ENCODE results near the gene CIZ1. TPM values are rescaled to one million over a fixed set of nuclear protein-coding genes. Genes with fewer than 3 reads are reported as not detected.

CIZ1 gene
- total RNA-seq, 2 experiments from 2014 or later = 140 to 153 TPM

DNA sequence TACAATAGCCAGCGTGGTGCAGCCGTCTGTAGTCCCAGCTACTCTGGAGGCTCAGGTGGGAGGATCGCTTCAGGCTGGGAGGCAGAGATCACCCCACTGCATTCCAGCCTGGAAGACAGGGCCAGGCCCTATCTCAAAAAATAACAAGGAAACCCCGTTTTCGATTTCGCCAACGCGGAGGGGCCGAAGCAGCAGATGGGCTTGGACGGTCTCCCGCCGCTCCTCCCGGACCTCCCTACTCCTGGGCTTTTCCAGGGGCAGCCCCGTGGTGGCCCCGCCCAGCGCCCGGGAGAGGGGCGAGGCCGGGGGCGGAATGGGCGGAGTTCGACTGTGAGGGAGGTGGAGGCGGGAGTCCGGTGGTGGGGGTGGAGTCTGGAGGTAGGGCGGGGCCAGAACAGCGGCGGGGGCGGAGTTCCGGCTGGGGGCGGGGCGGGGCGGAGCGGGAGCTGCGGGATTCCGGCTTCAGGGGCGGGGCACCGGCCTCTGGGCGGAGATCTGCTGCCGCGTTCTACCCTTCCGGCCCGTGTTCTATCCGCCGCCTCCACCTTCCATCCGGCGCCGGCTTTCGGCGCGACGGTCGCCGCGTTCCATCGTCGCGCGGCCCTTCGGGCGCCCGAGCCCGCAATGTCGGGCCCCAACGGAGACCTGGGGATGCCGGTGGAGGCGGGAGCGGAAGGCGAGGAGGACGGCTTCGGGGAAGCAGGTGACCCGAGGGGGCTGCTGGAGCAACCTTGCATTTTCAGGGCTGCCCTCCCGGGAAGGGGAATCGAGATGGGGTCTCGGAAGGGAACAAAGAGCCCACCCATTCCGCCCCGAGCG, 31.4 kb downstream of the CIZ1 start, which contains the start of gene BBLN:
TSS of gene BBLN (plus strand) at position 482 of the 819 bp plus-strand sequence. CDS start at position 625, 143 bp downstream.
- H3K4me3 Mint-ChIP-seq = peak within 1 kb of the TSS; percentile 80
- no peaks in the 10 kb centered on the region for H3K27me3 Mint-ChIP-seq
- H3K27ac Mint-ChIP-seq = peak within 1 kb of the TSS; percentile 79
- peaks cover 15% of the 10 kb centered on the region for H3K36me3 Mint-ChIP-seq
- H3K9me3 Mint-ChIP-seq (ENCODE audit: low read depth) = no peaks in the 10 kb centered on the region
- CTCF ChIA-PET = interaction anchor here (1.2 to 3.5 kb wide), 4 partner anchors 11 to 42 kb away, joined by 3 to 24 read pairs (median 6); partner anchors contain the start of gene CIZ1
- H3K4me1 Mint-ChIP-seq = peaks cover 15% of the 10 kb centered on the region
- ATAC-seq (peak; percentile 92), DNase-seq (peak; percentile 95)

- CTCF ChIA-PET = interaction anchor here (1.1 to 3.5 kb wide), 5 partner anchors 11 to 42 kb away, joined by 3 to 24 read pairs (median 4); partner anchors contain the start of gene CIZ1
- Mint-ChIP-seq H3K27me3 (no peaks in the 10 kb centered on the region), H3K27ac (peak overlapping the region; percentile 79), H3K4me3 (peak overlapping the region; percentile 63), H3K36me3 (peaks cover 11% of the 10 kb centered on the region), H3K4me1 (peaks cover 15% of the 10 kb centered on the region), H3K9me3 (ENCODE audit: low read depth) (no peaks in the 10 kb centered on the region)
- DNase-seq = peak; percentile 74
- ATAC-seq = peak; percentile 31
Observed at GRCh38 chr9:128159522-128159783, 31.9 kb downstream of the CIZ1 start.

GRCh38 chr9:128155736-128156500, 35.5 kb downstream of the CIZ1 start:
- no peaks in the 10 kb centered on the region for H3K27me3 Mint-ChIP-seq
- no peak overlapping the region for H3K27ac Mint-ChIP-seq
- no peaks in the 10 kb centered on the region for H3K9me3 Mint-ChIP-seq (ENCODE audit: low read depth)
- peaks cover 10% of the 10 kb centered on the region for H3K4me1 Mint-ChIP-seq
- ATAC-seq (no peak), DNase-seq (no peak)
- H3K36me3 Mint-ChIP-seq = no peaks in the 10 kb centered on the region
- CTCF ChIA-PET = no interaction called here
- no peak overlapping the region for H3K4me3 Mint-ChIP-seq

DNA sequence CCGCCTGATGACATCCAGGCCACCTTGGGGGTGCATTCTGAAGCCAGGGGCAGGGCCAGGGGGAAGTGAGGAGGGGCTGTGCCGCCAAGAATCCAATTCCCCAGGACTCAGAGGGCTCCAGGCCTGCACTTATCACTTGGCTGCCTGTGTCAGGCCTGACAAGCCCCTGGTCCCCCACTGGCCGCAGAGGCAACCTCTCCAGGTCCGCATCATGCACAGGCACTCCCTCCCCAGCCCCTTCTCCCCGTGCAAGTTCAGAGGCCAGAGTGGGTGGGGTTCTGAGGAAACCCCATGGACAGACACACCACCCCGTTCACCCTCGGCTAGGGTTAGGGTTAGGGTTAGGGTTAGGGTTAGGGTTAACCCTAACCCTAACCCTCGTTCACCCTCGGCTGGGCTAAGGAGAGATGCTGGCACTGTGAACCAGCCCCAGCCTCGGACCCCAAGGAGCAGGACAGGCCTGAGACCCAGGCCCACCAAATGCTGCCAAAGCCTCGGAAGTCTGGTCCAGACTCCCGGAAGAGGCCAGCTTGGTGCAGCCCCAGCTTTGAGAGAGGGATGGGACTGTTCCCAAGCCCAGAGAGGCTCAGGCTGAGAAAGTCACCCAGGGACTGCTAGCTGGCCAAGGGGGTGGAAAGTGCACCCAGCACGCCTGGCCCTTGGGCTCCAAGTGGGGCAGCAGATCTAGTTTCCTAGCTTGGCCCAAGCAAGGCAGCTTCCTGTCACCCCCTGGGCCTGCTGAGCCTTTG, 37.3 kb downstream of the CIZ1 start:
- ATAC-seq (no peak), DNase-seq (no peak)
- no peak overlapping the region for H3K4me3 Mint-ChIP-seq
- peaks cover 2% of the 10 kb centered on the region for H3K4me1 Mint-ChIP-seq
- H3K27me3 Mint-ChIP-seq = no peaks in the 10 kb centered on the region
- no peaks in the 10 kb centered on the region for H3K36me3 Mint-ChIP-seq
- no peak overlapping the region for H3K27ac Mint-ChIP-seq
- CTCF ChIA-PET = no interaction called here
- no peaks in the 10 kb centered on the region for H3K9me3 Mint-ChIP-seq (ENCODE audit: low read depth)

DNA sequence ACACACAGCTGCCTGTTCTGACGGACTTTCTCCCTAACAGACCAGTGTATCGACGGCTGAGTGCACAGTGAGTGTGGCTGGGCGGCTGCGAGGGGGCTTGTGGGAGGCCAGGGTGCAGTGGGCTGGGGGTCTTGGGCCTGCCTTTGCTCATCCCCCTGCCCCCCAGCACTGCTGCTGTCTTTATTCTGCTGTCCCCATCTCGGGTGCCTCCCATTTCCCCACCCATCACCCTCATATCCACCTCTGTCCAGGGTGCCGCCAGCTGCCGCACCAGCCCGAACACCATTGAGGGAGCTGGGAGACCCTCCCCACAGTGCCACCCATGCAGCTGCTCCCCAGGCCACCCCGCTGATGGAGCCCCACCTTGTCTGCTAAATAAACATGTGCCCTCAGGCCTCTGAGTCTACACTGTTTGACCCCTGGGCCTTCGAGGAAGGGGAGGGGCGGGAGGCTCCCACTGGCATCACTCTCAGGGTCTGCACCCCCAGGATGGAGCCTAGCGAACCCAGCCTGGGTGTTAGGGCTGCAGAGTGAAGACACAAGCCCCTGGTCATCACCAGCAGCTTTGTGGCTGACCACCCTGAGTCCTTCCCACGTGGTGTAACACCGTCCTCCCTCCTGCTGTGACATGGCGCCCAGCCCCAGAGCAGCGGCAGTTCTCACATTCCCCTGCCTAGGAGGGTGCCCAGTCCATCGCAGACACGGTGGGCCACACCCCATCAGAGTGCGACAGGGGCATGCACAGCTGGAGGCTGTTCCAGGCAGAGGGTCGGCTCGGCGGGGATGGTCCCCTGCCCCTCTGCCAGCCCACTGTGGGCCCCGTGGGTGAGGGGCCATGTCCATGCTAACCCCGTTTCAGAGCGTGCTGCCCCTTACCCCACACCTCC, 38.1 kb downstream of the CIZ1 start:
- Mint-ChIP-seq H3K9me3 (ENCODE audit: low read depth) (no peaks in the 10 kb centered on the region), H3K36me3 (no peaks in the 10 kb centered on the region), H3K27ac (no peak overlapping the region), H3K27me3 (no peaks in the 10 kb centered on the region), H3K4me1 (no peaks in the 10 kb centered on the region), H3K4me3 (no peak overlapping the region)
- CTCF ChIA-PET = no interaction called here
- ATAC-seq (no peak), DNase-seq (no peak)

DNA sequence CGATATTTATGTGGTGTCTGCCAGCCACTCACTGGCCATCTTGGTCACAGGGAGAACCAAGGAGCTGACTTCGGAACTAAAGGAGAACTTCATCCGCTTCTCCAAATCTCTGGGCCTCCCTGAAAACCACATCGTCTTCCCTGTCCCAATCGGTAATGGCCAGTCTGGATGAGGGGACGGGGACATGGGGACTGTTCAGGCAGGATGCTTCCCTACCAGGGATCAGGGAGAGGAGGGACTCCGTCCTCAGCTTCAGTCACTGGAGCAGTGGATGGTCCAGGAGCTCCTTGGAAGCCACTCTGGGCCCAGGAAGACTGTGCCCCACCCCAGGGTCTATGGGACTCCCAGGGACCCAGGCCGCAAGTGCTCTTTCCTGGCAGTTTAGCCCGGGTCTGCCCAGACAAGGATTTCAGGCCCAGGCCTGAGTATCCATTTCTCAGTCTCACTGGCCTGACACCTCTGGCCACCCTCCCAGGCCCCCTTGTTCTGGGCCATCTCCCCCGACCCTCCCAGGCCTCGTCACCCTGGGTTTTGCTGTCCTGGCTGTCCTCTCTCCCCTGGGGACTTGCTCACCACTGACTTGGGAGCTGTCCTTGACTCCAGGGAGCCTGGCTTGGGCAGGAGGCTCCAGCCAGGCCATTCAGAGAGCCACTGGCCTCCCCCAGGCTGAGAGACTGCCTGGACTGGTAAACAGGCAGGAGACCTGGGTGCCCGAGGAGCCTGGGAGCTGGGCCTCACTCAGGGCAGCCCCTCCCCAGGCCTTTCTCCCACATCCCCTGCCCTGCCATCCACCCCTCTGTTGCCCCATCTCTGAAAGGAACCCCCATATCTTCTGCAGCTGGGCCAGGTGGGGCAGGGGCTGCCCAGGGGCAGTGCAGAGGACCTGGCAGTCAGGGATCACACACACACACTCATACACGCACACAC, 39.0 kb downstream of the CIZ1 start:
- CTCF ChIA-PET = no interaction called here

DNA sequence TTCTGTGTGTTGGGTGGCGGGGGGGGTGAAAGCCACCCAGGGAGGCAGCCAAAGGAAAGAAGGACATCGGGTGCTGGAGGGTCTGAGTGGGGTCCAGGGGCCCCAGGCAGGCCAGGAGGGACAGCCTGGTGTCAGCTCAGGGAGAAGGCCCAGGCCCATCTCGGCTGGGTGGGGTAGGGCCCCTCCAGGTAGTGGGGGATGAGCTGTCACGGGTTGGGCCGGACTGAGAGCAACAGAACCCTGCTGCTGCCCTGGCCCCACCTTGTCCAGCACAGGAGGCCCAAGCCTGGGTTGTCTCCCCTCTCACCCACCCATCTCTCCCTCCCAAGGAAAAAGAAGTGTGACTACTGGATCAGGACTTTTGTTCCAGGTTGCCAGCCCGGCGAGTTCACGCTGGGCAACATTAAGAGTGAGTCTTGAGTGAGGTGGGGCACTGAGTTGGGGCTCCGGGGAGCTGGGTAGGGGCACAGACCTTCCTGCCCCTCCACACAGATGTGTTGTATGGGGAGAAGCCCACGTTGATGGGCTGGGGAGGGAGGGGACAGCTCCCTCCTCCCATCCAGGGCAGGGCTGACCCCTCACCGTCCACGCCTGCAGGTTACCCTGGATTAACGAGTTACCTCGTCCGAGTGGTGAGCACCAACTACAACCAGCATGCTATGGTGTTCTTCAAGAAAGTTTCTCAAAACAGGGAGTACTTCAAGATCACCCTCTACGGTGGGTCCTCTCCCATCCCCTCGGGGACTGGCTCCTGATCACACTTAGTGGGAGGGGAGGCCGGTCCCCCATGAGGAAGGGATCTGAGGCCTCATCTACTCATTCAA, 39.9 kb downstream of the CIZ1 start:
- no peaks in the 10 kb centered on the region for H3K4me1 Mint-ChIP-seq
- ATAC-seq (no peak), DNase-seq (no peak)
- H3K27ac Mint-ChIP-seq = no peak overlapping the region
- no peaks in the 10 kb centered on the region for H3K27me3 Mint-ChIP-seq
- no peaks in the 10 kb centered on the region for H3K36me3 Mint-ChIP-seq
- no peak overlapping the region for H3K4me3 Mint-ChIP-seq
- CTCF ChIA-PET = interaction anchor here (1.0 kb wide), 1 partner anchor 10 kb away, joined by 3 read pairs; no protein-coding TSS in a partner anchor
- H3K9me3 Mint-ChIP-seq (ENCODE audit: low read depth) = no peaks in the 10 kb centered on the region

More for the DNA sequence above, 39.0 kb downstream of the CIZ1 start:
- Mint-ChIP-seq H3K9me3 (ENCODE audit: low read depth) (no peaks in the 10 kb centered on the region), H3K4me1 (no peaks in the 10 kb centered on the region), H3K36me3 (no peaks in the 10 kb centered on the region), H3K27me3 (no peaks in the 10 kb centered on the region), H3K4me3 (no peak overlapping the region), H3K27ac (no peak overlapping the region)
- ATAC-seq = no peak
- no peak for DNase-seq

DNA sequence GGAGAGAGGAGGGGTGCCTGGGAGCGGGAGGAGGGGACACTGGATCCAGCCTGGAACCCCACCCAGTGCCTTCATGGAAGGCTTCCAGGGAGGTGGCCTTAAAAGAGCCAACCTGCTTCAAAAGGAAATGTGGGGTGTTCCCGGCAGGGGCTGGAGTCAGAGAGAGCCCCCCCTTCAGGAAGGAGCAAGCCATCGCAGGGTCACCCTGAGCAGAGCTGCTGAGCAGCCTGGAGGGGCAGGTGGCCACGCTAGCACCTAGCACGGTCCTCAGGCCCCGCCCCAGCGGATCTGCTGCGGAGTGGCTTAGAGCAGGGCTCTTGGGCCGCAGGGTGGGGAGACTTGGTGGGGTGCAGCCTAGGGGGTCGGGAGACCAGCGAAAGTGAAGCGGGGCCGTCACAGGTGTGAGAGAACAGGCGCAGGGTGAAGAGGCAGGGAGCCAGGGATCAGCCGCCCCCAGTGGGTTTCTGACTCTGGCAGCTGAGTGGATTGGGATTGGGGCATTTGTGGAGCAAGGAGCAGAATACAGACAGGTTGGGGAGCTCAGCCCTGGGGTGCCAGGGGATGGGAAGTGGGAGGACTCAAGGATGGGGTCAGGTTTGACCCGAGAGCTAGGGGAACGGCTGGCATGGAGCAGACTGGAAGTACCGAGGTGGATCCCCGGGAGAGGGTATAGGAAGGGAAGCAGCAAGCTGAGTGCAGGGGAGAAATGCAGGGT, 40.6 kb downstream of the CIZ1 start:
- ATAC-seq = no peak
- CTCF ChIA-PET = interaction anchor here (1.0 kb wide), 1 partner anchor 11 kb away, joined by 3 read pairs; no protein-coding TSS in a partner anchor
- Mint-ChIP-seq H3K9me3 (ENCODE audit: low read depth) (no peaks in the 10 kb centered on the region), H3K27me3 (no peaks in the 10 kb centered on the region), H3K27ac (no peak overlapping the region), H3K4me1 (no peaks in the 10 kb centered on the region), H3K36me3 (no peaks in the 10 kb centered on the region), H3K4me3 (no peak overlapping the region)
- no peak for DNase-seq

- CTCF ChIA-PET = no interaction called here
- Mint-ChIP-seq H3K4me1 (no peaks in the 10 kb centered on the region), H3K27ac (no peak overlapping the region), H3K9me3 (ENCODE audit: low read depth) (no peaks in the 10 kb centered on the region), H3K4me3 (no peak overlapping the region), H3K27me3 (no peaks in the 10 kb centered on the region), H3K36me3 (no peaks in the 10 kb centered on the region)
- ATAC-seq (no peak), DNase-seq (no peak)
Observed at GRCh38 chr9:128149951-128150593, 41.3 kb downstream of the CIZ1 start.

GRCh38 chr9:128149001-128149701, 42.2 kb downstream of the CIZ1 start, which contains the start of gene LCN2:
Gene LCN2 (plus strand): TSS chr9:128149453. CDS start chr9:128149526, 73 bp downstream.
- no peak for ATAC-seq
- H3K27ac Mint-ChIP-seq = no peak within 1 kb of the TSS
- no peaks in the 10 kb centered on the region for H3K36me3 Mint-ChIP-seq
- H3K27me3 Mint-ChIP-seq = no peaks in the 10 kb centered on the region
- no peaks in the 10 kb centered on the region for H3K9me3 Mint-ChIP-seq (ENCODE audit: low read depth)
- CTCF ChIA-PET = no interaction called here
- DNase-seq = no peak
- H3K4me1 Mint-ChIP-seq = no peaks in the 10 kb centered on the region
- H3K4me3 Mint-ChIP-seq = no peak within 1 kb of the TSS

All from activated CD8-positive, alpha-beta memory T cell treated with anti-CD3 and anti-CD28 coated beads, Interleukin-2, amount 10 ng/mL, durations not matched to agents 7 days and 5 days (primary cell).